HG03457 (cell line): ENCODE measurements around the gene DNAH2.
"Not testable (repeated sequence)": the region's sequence is repeated elsewhere in the genome, so short reads cannot be mapped to it uniquely, and the experiment has no call there.

ENCODE experiments used
- ATAC-seq: cut with Tn5 transposase; IDR thresholded peaks from one replicate; pipeline ENCODE4 v1.9.1; 2021; ENCODE audit warnings: moderate number of reproducible peaks; ENCODE audit not compliant: unreplicated experiment

DNAH2 gene

DNA sequence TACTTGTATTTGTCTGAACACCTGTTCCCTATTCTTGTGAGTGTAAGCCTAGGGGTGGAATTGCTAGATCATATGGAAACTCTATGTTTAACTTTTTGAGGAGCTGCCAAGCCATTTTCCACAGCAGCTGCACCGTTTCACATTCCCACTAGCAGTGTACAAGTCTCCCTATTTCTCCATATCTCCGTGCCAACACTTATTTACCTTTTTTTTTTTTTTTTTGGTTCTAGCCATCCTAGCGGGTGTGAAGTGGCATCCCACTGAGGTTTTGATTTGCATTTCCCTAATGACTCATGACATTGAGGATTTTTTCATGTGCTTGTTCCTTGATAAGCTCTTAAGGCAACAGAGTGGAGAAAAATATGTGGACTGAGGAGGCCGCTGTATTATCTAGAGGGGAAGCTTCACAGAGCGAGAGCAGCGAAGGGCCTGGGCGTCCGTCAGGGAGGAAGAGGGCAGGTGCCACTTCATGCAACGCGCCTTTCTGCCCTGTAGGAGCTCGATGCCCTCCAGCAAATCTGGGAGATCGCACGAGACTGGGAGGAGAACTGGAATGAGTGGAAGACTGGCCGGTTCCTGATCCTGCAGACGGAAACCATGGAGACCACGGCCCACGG, 50.0 kb downstream of the DNAH2 start:
- ATAC-seq, result no peak

DNA sequence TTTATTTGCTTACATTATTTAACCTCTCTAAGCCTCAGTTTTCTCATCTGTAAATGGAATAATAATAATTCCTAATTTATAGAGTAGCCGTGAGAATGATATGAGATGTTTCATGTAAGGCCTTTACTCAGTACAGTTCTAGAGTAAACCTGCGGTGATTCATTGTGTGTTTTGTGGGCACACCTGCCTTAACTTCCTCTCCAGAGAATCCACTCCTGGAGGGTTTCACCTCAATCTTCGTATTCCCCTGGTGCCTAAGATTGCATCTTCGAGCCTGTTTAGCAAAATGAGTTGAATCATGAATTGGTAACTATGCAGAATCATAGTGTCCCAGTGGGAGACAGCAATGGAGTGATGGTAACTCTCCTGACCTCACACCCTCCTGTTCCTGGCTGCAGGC, 52.3 kb downstream of the DNAH2 start:
- ATAC-seq, result no peak

DNA sequence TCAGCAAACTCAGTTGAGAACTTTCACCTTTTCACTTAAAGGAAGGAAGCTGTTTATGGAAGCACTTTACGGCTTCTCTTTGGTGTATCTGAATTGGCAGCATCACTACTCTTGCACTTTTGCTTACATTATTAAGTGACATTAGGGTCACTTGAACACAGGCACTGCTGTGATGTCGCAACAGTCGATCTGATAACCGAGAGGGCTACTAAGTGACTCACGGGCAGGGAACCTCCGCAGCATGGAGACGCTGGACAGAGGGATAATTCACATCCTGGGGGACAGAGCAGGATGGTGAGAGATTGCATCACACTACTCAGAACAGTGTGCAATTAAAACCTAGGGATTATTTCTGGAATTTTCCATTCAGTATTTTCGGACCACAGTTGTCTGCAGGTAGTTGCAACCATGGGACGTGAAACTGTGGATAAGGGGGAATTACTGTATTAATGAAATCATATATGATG, 56.5 kb downstream of the DNAH2 start:
- no peak for ATAC-seq

DNA sequence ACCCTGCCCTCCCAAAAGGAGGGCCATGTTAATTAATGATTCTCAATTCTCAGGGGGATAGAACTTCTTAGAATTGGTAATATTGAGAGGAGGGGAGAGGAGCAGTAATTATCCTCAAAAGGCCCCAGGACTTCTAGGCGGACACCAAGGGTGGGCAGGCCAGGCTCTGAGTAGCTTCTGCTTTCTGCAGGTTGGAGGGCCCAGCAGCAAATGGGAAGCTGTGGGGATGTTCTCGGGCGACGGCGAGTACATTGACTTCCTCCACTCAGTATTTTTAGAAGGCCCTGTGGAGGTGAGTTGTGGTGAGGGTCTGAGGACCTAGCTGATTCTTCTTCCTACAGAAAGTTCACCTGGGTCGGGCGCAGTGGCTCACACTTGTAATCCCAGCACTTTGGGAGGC, 57.5 kb downstream of the DNAH2 start:
- ATAC-seq, result no peak

DNA sequence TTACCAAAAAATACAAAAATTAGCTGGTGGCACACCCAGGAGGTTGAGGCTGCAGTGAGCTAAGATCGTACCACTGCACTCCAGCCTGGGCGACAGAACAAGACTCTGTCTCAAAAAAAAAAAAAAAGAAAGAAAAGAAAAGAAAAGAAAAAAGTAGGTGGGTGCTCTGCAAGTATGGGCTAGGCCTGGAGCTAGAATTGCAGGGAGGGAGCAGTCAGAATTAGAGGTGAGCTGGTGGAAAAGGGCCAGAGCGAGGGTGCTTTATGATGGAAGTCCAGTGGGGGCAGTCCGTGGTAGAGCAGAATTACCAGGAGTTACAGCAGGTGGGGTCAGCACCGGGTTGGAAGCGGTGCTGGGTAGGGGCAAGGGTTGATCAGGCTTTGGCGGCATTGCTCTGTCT, 59.5 kb downstream of the DNAH2 start:
- no peak for ATAC-seq

DNA sequence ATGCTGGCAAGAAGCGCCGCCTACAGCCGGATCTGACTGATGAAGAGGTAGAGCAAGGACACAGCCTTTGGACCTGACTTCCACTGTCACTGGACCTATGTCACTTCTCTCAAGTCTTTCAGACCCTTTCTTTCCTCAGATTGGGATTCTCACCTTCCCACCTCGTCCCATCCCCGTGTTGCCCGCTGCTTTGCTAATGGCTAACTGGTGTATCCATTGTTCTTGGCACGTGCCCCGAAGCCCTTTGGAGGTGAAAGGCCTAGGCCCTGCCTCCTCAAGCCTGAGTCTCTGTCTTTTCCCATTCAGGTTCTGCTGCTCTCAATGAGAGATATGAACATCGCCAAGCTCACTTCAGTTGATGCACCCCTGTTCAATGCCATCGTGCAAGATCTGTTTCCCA, 63.2 kb downstream of the DNAH2 start:
- no peak for ATAC-seq

DNA sequence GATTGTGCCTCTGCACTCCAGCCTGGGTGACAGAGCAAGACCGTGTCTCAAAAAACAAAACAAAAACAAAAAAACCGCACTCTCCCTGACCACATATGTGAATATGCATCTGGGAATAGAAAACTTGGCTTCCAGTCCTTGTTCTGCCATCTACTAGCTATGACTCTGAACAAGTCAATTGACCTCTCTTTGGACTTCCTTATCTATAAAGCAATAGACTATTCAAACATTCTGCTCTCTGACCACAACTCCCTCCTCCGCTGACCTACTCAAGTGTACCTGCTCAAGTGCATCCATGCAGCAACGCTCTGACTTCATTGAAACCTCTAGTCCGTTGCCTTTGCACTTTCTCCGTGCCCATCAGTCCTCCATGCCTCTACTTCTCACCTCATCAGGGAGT, 63.9 kb downstream of the DNAH2 start:
- ATAC-seq, result no peak

DNA sequence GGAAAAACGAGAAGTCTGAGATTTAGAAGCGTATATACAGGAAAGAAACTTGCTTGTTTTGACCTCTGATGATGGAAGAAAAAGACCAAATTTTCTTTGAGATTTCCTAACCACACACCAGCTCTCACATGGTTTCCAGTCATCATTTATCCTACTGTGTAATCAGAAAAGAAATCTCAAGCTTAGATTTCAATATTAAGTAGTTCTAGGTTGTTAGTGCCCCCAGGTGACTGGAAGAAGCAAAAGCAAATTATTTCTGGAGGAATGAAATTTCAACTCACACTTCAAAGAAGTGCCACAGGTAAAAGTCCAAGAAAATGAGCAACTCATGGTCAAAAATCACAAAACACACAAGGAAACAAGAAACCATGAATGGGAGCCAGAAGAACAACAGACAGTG, 64.7 kb downstream of the DNAH2 start:
- no peak for ATAC-seq

DNA sequence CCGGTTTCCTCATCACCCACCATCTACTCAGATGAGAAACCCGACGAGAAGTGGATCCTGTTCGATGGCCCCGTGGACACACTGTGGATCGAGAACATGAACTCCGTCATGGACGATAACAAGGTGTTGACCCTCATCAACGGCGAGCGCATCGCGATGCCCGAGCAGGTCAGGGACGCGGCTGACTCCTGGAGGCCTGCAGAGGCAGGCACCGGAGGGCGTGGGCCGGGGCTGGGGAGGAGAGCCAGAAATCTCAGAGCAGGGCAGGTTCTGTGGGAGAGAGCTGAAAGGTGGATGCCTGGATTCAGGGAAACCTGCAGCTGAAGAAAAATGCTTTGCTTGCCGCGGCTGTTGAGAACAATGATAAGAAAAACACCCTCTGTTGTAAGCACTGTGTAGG, 69.3 kb downstream of the DNAH2 start:
- ATAC-seq, result no peak

DNA sequence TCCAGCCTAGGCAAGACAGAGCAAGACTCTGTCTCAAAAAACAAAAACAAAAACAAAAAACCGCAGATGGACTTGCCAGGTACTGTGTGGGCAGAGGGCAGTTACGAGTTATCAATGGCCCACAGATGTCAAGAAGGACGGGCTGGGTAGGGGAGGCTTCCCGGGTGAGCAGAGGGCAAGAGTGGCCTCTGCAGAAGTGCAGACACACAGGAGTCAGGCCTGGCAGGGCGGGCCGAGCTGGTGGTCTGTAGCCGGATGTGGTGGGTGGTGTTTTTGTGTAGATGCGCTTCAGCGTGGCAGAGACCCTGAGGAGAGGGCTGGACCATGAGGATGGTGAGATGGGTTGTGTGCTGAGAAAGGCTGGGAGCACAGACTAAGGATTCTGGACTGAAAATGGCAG, 71.6 kb downstream of the DNAH2 start:
- no peak for ATAC-seq

DNA sequence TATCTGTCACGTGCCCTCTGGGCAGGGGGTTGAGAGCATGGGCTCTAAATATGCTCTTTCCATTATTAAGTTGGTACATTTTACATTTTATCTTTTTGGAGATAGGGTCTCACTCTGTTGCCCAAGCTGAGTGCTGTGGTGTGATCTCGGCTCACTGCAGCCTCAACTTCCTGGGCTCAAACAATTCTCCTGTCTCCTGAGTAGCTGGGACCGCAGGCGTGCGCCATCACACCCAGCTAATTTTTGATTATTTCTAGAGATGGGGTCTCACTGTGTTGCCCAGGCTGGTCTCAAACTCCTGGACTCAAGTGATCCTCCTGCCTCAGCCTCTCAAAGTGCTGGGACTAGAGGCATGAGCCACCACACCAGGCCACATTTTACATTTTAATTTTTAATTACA, 72.6 kb downstream of the DNAH2 start:
- no peak for ATAC-seq

DNA sequence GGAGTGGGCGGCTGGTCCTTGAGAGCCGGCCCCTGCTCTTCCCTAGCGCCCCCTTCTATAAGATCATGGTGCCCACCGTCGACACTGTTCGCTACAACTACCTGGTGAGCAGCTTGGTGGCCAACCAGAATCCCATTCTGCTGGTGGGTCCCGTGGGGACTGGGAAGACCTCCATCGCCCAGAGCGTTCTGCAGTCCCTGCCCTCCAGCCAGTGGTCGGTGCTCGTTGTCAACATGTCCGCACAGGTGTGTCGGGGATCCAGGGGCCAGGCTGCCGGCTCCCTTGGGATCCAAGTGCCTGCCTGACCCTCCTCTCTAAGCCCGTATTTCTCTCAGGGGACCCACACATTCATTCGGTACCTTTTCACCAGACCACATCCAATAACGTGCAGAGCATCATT, 75.1 kb downstream of the DNAH2 start:
- no peak for ATAC-seq

DNA sequence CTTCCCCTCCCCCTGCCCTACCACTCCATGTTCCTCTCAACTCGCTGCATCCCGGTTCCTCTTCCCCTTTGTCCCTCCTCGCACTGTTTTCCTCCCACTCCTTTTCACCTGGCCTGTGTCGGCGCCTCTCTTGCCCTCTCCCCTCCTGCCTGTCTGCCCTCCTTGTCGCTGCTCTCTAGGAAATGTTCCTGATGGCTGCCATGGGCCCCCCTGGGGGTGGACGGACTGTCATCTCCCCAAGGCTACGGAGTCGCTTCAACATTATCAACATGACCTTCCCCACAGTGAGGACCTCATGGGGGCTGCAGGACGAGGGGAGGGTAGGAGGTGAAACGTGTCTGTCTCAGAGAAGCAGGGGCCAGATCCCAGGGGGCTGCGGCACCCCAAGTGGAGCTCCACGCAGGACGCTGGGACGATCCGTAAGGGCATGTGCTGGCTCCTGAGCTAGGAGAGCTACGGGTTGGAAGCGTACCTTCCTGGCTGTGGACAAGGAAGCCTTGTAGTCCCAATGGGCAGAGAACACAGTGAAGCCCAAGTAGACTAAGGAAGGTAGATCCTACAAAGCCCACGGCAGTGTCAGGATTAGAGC, 76.6 kb downstream of the DNAH2 start:
- ATAC-seq, result no peak

DNA sequence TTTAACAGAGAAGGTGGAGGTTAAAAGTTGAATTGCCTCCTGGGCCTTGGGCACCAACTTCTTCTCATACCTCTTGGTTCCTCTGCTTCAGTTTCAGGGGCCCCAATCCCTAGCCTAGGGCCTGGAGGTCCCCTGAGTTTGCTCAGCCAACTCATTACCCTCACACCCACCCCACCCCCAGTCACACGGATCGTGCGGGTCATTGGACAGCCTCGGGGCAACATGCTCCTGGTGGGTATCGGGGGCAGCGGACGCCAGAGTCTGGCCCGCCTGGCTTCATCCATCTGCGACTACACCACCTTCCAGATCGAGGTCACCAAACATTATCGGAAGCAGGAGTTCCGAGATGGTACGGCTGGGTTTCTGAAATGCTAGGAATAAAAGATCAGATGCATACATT, 80.4 kb downstream of the DNAH2 start:
- no peak for ATAC-seq

DNA sequence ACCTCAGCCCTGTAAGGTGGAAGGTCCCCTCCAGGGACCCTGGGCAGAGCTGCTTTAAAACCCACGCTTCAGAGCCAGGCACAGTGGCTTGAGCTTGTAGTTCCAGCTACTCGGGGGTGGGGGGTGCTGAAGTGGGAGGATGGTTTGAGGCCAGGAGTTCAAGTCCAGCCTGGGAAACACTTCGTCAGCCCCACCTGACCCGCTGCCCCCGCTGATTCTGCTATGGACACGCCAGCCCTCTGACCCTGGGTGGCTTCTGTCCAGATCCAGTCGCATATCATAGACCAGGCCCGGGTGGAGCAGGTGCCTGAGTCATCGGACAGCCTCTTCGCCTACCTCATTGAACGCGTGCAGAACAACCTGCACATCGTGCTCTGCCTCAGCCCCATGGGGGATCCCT, 81.3 kb downstream of the DNAH2 start:
- ATAC-seq, result no peak

DNA sequence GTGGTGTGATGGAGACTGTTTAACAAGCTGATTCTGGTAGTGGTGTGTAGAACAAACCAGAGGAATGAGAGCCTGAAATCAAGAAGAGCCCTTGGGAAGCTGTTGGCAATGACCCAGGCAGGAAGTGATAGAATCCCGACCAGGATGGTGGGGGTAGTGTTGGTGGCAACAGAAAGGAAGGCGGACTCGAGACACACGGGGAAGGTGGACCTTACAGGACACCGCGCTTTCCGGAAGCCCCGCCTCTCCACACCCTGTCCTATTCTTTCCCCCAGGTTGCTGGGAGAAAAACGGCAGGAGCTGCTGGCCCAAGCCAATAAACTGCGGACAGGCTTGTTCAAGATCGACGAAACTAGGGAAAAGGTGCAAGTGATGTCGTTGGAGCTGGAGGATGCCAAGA, 86.4 kb downstream of the DNAH2 start:
- no peak for ATAC-seq

DNA sequence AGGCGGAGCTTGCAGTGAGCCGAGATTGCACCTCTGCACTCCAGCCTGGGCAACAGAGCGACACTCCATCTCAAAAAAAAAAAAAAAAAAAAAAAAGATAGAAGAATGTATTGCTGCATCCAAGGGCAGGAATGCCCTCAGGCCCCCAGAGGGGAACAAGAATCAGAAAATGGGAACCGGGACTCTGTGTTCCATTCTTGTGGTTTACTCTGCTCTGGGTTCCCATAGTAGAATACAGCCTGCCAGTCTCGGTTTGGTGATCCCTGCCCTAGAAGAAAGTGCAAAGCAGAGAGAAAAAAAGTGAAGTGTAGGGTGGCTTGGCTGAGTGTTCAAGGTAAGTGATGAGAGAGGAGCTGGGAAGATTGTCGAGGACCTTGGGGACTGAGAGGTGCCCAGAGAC, 89.0 kb downstream of the DNAH2 start:
- no peak for ATAC-seq

DNA sequence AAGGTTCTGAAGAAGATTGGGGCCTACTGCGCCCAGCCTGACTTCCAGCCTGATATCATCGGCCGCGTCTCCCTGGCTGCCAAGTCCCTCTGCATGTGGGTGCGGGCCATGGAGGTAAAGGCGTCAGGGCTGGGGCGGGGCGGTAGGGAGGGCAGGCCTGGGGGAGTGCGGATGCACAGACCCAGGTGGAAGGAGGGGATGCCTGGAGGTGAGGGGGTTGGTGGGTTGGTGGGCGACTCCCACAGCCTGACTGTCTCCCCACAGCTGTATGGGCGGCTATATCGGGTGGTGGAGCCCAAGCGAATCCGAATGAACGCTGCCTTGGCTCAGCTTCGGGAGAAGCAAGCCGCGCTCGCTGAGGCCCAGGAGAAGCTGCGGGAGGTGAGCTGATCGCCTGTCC, 89.7 kb downstream of the DNAH2 start:
- no peak for ATAC-seq

DNA sequence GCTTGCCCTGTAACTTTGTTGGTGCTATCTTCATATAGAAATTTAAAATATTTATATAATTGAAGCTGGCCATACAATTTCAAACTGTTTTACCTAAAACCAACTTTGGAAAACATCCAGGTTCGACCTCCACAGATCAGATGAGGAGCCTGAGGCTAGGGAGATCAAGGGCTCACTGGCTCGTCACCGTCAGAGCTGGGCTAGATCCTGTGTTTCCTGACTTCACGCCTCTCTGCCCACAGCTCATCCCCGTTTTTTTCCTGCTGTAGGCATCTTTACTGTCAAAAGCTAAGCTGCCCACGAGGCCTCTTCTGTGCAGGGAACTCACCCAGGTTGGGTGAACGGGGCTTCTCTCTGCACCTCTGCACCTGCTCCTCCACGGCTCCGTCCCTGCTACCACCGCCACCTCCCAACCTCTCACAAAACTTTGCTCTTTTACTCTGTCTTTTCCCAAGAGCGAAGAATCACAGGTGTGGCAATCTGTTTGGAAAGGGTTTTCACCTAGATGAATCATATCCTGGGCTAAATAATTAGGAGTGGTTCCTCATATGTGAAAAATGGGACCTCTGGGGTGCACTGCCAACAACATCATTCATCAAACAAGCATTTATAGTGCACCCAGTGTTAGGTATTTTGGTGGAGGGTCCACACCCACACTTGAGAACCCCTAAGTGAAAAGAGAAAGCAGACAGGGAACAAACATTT, 91.7 kb downstream of the DNAH2 start:
- no peak for ATAC-seq

DNA sequence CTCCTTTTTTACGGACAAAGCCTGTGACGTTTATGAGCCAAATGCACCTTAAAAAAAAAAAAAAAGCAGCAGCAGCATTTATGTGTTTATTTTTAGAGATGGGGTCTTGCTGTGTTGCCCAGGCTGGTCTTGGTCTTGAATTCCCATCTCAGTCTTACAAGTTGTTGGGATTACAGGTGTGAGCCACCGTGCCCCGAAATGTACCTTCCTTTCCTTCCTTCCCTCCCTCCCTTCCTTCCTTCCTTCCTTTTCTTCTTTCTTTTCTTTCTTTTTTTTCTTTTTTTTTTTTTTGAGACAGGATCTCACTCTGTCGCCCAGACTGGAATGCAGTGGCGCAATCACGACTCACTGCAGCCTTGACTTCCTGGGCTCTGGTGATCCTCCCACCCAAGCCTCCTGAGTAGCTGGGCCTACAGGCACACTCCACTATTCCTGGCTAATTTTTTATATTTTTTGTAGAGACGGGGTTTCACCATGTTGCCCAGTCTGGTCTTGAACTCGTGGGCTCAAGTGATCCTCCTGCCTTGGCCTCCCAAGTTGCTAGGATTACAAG, 92.3 kb downstream of the DNAH2 start:
- ATAC-seq, result not testable (repeated sequence)

DNA sequence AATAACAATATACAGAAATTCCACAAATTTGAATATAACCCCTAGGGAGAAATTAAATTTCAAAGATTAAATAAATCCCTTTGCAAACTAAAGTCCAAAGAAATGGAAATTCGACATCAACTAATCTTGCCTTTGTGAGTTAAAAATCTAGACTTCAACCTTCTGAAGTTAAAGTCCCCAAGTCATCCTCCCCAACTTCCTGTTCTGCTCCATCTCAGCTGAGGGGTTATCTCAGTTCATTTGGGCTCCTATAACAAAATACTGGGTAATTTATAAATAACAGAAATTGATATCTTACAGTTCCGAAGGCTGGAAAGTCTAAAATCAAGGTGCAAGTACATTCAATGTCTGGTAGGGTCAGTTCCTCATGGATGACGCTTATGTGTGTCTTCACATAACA, 93.7 kb downstream of the DNAH2 start:
- no peak for ATAC-seq

DNA sequence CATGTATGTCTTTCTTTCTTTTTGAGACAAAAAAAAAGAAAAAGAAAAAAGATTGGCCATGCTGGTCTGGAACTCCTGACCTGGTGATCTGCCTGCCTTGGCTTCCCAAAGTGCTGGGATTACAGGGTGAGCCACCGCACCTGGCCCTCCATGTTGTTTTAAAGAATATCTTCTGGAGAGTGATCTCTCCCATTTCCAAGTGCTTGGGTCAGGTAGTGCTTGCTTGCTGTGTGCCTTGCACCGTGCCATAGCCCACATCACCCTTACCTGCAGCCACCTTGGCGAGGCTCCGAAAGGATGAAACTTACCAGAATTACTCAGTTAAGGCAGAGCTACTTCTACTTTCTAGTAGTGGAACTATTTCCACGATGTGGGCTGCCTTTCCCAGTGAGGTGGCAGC, 97.4 kb downstream of the DNAH2 start:
- no peak for ATAC-seq
